ENCODE measurements around the gene C17orf75. TPM values are rescaled to one million over a fixed set of nuclear protein-coding genes. Genes with fewer than 3 reads are reported as not detected.

The C17orf75 gene
- total RNA-seq, 4 donors from 2014 or later: 3.6 to 14.7 (median 9.1) TPM

DNA sequence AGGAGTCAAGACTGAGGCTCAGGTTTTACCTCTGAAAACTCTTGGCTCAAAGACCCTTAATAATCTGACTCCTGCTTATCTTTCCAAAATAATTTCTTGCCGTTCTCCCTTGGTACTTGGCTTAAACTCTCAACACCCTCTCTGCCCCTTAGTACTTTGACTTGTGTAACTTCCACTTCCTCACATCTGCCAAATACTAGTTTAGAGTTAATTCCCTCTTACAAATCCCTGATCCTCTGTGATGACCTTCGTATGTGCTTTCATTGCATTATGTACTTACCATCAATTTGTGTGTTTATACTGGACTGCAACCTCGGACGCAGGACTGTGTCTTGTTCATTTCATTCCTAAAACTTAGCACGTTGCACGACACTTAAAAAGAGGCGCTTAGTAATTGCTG is 43.1 kb upstream of the C17orf75 start:
- H3K4me3 ChIP-seq: no peak overlapping the region
- H3K27ac ChIP-seq: no peak overlapping the region
- H3K36me3 ChIP-seq: peaks cover 0 to 61% (median 6%) of the 10 kb centered on the region in 3 donors
- no peak for TF ChIP-seq POLR2A (IDR thresholded peaks at IDR 0.05)
- TF ChIP-seq CTCF (IDR thresholded peaks at IDR 0.05): no peak
- WGBS, 2 donors: 76 to 89% methylated on average over 7 of the region's 7 CpGs
- no peaks in the 10 kb centered on the region for H3K9me3 ChIP-seq
- no peaks in the 10 kb centered on the region for H3K27me3 ChIP-seq
- no peak for DNase-seq
- peaks cover 0 to 6% (median 0%) of the 10 kb centered on the region in 3 donors for H3K4me1 ChIP-seq
- intact Hi-C loops (cut with DNase I): no loop called here

DNA sequence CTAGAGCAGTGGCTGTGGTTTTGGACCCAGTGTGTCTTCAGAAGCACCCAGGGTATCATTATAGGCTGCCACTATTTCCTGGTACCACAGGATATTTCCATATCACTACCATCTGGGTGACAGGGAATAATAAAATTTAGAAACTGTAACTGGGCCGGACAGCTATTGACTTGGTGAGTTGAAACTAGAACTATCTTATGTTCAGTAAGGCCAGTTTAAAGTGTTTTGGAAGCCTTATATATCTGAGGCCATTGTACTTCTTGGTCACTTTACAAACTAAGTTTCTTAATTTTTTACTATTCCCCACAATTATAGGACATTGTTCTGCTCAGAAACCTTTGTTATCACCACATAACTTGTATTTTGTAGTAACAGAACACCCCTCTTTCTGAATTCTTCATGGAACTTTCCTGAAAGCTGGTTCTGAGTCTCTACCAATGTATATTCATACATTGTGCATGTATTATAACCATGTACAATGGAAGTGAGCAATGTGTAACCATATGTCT is 42.0 kb upstream of the C17orf75 start:
- no peak overlapping the region for H3K4me3 ChIP-seq
- intact Hi-C loops (cut with DNase I): no loop called here
- no peaks in the 10 kb centered on the region for H3K27me3 ChIP-seq
- H3K36me3 ChIP-seq: peaks cover 0 to 62% (median 8%) of the 10 kb centered on the region in 3 donors
- H3K4me1 ChIP-seq: peaks cover 0 to 6% (median 0%) of the 10 kb centered on the region in 3 donors
- H3K27ac ChIP-seq: no peak overlapping the region
- WGBS, 2 donors: 89 to 100% methylated on average over 1 of the region's 1 CpG
- no peak for DNase-seq
- no peaks in the 10 kb centered on the region for H3K9me3 ChIP-seq
- TF ChIP-seq POLR2A (IDR thresholded peaks at IDR 0.05): no peak
- no peak for TF ChIP-seq CTCF (IDR thresholded peaks at IDR 0.05)

DNA sequence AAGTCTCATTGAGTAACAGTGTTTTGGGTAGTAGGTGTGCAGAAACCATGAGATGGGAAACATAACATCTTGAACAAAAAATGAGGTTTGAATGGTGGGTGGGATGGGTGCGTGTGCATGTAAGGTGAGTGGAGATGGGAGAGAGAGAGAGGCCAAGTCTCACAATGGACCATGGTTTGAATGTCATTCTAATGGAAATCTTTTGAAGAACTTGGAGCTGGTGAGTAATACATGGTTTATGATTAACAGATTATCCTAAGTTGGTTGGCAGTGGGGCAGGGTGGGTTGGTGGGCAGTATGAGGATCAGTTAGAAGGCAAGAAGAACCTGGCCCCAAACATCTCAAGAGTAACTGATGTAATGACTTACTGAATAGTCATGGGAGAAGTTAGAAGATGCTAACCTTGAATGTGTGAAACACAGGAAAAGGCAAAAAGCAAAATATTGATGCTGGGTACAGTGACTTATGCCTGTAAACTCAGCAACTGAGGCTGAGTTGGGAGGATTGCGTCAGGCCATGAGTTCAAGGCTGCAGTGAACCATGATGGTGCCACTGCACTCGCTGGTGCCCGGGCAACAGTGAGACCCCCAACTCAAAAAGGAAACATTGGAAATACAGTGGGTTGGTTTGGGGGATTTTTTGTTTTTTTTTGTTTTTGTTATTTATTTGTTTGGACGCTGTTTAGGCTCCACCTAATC is 40.7 kb upstream of the C17orf75 start:
- Histone ChIP-seq H3K4me1 (peaks cover 0 to 6% (median 0%) of the 10 kb centered on the region in 3 donors), H3K4me3 (no peak overlapping the region), H3K36me3 (peaks cover 0 to 62% (median 17%) of the 10 kb centered on the region in 3 donors), H3K27ac (no peak overlapping the region), H3K27me3 (no peaks in the 10 kb centered on the region), H3K9me3 (no peaks in the 10 kb centered on the region)
- DNase-seq: no peak
- WGBS, 2 donors: 91 to 97% methylated on average over 5 of the region's 5 CpGs
- intact Hi-C loops (cut with DNase I): no loop called here
- TF ChIP-seq CTCF (IDR thresholded peaks at IDR 0.05) (no peak), POLR2A (IDR thresholded peaks at IDR 0.05) (no peak)

- Histone ChIP-seq H3K27ac (no peak overlapping the region), H3K4me1 (peaks cover 0 to 4% (median 0%) of the 10 kb centered on the region in 3 donors), H3K9me3 (no peaks in the 10 kb centered on the region), H3K27me3 (no peaks in the 10 kb centered on the region), H3K36me3 (peaks cover 16 to 100% (median 55%) of the 10 kb centered on the region in 3 donors), H3K4me3 (no peak overlapping the region)
- TF ChIP-seq CTCF (IDR thresholded peaks at IDR 0.05) (no peak), POLR2A (IDR thresholded peaks at IDR 0.05) (no peak)
- WGBS, 2 donors: 56 to 61% methylated on average over 1 of the region's 1 CpG
- no peak for DNase-seq
- intact Hi-C loops (cut with DNase I): no loop called here
Observed at GRCh38 chr17:32370426-32370825, 28.5 kb upstream of the C17orf75 start.

DNA sequence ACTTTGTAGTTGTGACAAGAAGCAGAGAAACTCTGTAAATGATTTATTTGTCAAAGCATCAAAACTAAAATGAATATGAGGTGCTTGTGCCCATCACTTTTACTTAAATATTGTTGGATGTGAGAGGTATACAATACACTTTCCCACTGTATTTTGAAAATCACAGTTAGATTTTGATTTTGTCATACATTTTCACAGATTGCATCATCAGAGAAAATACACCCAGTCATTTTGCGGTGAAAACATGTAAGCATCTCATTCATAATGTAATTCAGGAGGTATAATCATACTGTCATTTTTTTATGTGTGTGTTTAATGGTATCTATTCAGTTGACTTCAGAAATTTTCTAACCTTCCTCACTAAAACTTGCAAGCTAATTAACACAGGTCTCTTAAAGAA is 19.3 kb upstream of the C17orf75 start:
- Histone ChIP-seq H3K9me3 (no peaks in the 10 kb centered on the region), H3K4me3 (no peak overlapping the region), H3K27me3 (no peaks in the 10 kb centered on the region), H3K36me3 (peaks cover 28 to 99% (median 55%) of the 10 kb centered on the region in 3 donors), H3K27ac (no peak overlapping the region), H3K4me1 (peaks cover 11 to 46% (median 17%) of the 10 kb centered on the region in 3 donors)
- intact Hi-C loops (cut with DNase I): no loop called here
- 89 to 97% methylated on average over 1 of the region's 1 CpG for WGBS, 2 donors
- TF ChIP-seq CTCF (IDR thresholded peaks at IDR 0.05) (no peak), POLR2A (IDR thresholded peaks at IDR 0.05) (no peak)
- no peak for DNase-seq
